GM19438 (cell line): Measurements from ENCODE around the gene CDC42EP5.

Source experiments
- ATAC-seq: cut with Tn5 transposase; IDR thresholded peaks from one replicate; pipeline ENCODE4 v1.9.1; 2021; ENCODE audit warnings: low read depth; ENCODE audit not compliant: unreplicated experiment

The CDC42EP5 gene

GRCh38 chr19:54429545-54430227 is 43.4 kb downstream of the CDC42EP5 start:
- ATAC-seq, result no peak

DNA sequence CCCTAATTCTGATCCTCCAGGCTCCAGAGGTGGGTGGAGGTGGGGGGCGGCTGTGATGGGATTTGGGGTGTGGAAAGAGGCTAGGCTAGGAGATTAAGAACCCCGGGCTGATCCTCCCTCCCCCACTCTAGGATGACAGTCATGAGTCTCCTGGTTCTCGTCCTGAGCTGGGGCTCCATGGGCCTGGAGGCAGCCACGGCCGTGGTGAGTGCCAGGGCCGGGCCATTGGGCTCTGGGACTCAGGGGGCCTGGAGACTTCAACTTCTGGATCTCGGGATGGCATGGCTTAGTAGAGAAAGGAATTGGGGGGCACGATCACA is 44.0 kb downstream of the CDC42EP5 start:
- no peak for ATAC-seq

DNA sequence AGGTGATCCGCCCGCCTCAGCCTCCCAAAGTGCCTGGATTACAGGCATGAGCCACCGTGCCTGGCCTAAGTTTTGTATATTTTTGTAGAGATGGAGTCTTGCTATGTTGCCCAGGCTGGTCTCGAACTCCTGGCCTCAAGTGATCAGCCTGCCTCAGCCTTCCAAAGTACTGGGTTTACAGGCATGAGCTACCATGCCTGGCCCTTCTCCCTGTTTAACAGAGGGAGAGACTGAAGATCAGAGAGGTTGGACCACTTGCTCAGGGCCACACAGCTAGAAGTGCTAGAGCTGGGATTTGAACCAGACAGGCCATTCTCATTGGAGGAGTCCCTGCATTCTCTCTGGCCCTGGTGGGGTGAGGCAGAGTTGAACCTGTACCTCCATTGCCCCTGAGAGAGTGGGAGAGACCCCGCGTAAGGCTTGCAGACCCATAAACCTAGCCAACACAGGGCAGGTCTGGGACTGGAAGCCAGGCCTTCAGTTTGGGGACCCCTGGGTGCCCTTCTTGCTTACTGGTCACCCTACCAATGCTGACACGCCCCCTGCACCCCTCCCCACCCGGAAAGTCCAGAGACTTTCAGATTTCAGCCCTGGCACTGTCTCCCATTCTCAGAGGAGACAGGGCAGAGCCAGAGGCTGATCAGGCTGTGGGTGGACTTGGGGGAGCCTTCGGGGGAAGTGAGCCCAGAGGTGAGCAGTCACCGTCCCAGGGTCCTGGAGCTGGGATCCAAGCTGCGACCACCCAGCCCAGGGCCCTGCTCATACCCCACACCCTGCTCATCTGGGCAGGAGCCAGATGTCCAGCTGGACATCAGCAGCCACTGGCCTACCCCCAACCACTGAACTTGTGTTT is 44.5 kb downstream of the CDC42EP5 start:
- ATAC-seq, result no peak

DNA sequence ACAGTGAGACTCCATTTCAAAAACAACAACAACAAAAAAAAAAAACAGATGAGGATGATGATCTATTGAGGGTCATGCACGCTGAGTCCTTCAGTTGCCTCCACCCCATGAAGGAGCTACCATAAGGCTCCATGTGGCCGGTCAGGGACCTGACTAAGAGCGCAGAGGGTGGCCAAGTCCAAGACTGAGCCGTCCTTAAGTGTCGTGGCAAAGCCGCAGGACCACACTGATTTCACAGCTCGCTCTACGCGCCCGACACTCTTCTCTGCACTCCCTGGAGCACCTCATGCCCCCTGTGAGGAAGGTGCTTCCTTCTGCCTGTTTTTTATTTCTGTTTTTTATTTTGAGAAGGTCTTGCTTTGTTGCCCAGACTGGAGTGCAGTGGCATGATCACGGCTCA is 45.5 kb downstream of the CDC42EP5 start:
- no peak for ATAC-seq

- ATAC-seq, result no peak
Observed at GRCh38 chr19:54426291-54426931, 46.7 kb downstream of the CDC42EP5 start.

GRCh38 chr19:54425382-54425723 is 47.7 kb downstream of the CDC42EP5 start:
- no peak for ATAC-seq

DNA sequence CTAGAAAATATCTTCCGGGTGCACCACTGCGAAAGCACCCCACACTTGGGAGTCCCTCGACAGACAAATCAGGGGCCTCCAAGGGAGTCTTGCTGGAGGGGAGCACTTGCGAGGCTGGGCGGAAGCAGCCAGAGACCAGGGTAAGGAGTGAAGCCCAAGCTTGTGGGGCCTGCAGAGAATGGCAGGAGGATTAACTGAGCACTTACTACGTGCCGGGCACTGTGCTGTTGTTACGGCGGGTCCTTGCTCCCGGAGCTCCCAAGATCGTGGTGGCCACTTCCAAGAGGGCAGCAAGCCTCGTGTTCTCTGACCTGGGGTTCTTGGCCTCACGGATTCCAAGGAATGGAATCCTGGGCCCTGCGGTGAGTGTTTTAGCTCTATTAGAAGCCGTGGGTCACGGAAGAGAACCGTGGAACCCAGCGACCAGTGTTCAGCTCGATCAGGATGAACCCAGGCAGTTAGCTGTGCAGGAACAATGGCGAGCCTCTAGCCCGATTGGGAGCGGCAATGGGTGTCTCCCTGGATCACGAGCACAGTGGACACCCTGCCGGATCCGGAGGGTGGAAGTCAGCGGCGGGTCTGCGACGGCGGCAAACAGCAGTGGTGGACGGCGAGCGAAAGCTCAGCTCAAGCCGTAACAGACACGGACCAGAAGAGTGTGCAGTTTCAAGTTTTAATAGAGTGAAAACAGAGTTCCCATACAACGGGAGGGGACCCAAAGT is 48.3 kb downstream of the CDC42EP5 start:
- no peak for ATAC-seq

GRCh38 chr19:54424201-54424600 is 48.9 kb downstream of the CDC42EP5 start:
- ATAC-seq, result no peak

DNA sequence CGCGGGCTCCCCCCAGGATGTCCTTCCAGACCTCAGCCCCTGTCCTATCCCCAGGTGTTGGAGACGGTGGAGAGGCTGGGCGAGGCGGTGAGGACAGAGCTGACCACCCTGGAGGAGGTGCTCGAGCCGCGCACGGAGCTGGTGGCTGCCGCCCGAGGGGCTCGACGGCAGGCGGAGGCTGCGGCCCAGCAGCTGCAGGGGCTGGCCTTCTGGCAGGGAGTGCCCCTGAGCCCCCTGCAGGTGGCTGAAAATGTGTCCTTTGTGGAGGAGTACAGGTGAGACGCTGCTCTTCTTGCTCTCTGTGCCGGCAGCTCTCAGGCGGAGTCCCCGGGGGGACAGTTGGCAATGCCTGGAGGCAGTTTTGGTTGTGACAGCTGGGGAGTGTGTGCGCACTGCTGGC is 51.0 kb downstream of the CDC42EP5 start:
- ATAC-seq, result no peak

DNA sequence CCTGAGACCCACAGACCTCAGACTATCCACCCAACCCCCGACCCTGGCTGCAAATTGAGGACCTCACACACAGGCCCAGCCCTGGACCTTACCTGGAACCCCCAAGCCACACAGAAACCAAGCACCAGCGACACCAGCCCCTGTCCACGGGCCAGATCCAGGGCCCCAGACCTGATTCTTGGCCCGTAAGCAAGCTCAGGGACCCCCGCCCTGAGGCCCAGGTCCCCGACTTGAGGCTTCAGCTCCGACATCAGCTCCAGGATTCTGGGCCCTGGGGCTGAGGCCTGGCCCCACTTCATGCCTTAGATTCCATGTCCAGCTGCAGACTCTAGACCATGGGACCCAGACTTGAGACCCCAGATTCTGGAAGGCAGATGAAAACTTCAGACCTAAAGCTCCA is 51.6 kb downstream of the CDC42EP5 start:
- ATAC-seq, result no peak

- no peak for ATAC-seq
Observed at GRCh38 chr19:54421169-54421516, 52.0 kb downstream of the CDC42EP5 start.

GRCh38 chr19:54420383-54421168 is 52.5 kb downstream of the CDC42EP5 start:
- ATAC-seq, result no peak

DNA sequence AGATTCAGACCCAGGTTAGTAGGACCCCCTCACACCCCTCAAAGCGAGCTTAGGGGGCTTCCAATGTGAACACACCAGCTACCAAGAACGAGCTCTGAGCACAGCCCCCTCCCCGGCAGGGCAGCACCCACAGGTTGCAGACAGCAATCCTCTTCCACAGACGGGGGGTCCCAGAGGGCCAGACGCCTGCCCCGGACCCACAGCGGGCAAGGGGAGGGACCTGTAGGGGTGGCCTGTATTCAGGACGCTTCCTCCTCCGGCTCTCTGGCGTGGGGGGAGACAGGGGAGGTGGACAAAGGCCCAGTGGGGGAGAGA is 53.1 kb downstream of the CDC42EP5 start:
- no peak for ATAC-seq

DNA sequence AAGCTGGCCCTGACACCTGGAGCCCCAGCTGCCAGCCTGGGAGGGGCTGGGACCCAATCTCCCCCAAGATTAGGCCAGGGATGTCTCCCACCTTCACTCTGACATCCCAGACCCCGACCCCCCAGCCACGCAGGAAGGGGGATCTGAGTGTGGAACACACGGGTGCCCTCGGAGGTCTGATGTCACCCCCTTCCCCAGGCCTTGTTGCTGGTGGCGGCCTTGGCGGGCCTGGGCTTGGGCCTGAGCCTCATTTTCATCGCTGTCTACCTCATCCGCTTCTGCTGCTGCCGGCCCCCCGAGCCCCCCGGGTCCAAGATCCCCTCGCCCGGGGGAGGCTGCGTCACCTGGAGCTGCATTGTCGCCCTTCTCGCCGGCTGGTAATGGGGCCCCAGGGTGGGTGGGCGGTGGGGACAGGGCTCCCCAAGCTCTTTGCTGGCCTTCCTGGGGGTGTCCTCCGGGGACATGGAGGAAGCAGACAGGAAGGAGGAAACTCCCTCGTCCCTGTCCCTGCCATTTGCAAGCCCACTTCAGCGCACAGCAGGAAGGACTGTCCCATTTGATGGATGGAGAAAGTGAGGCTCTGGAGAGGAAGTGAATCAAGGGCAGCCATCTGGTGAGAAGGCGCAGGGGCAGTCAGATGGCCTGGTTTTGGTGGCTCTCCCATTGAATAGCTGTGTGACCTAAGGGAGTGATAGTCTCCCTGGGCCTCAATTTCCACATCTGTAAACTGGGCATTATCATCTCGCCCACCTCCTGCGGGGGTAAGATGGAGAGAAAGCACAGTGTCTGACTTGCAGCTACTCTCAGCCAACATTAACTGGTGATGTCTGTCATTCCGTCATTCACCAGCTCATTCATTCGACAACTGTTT is 53.9 kb downstream of the CDC42EP5 start:
- ATAC-seq, result no peak

GRCh38 chr19:54418030-54418929 is 54.8 kb downstream of the CDC42EP5 start:
- no peak for ATAC-seq

DNA sequence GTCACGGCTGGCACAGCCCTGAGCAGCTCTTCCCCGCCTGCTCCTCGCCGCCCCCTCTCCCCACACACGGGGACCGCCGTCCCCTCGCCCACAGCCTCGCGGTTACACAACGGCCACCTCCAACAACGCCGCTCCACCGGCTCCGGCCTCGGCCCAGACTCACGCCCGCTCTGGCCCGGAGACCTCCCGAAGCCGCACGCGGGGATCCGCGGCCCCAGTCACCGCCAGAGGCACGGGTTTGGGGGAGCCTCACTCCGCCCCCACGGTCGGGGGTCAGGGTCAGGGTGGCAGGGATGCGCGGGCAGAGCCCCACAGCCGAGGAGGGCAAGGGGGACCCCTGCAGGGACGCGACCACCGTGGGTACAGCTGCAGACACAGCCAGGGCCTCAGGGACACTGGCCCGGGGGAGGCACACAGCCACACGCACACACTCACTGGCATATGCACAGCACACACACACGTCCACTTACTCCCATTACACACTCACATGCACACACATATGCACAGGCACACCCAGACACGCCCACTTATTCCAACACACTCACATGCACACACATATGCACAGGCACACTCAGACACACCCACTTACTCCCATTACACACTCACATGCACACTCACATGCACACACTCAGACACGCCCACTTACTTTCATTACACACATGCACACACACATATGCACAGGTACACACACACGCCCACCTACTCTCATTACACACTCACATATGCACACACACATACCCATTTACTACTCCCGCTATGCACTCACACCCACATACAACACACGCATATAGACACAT is 56.2 kb downstream of the CDC42EP5 start:
- ATAC-seq, result no peak

- ATAC-seq, result no peak
Observed at GRCh38 chr19:54415901-54416673, 57.0 kb downstream of the CDC42EP5 start.
